Neural cell (in vitro differentiated cells): ENCODE results near the gene MRPL14. TPM values are rescaled to one million over a fixed set of nuclear protein-coding genes. Genes with fewer than 3 reads are reported as not detected.

Experiments
- H2AFZ ChIP-seq: fragments of 200-600, 300-800 bp; sonication (generic), shearing (Covaris generic); 2 replicates; pipeline ENCODE4 v1.6.0; 2014; ENCODE audit warnings: low read depth, mild to moderate bottlenecking, antibody characterized with exemption, low read length, moderate library complexity
- H3F3A ChIP-seq: fragments of 200-600 bp; shearing (Covaris generic); 2 replicates; pipeline ENCODE4 v1.6.1; 2016; ENCODE audit warnings: mild to moderate bottlenecking, moderate library complexity, mixed read lengths, antibody characterized with exemption, low read length; ENCODE audit not compliant: insufficient read depth, poor library complexity, severe bottlenecking
- H3K27ac ChIP-seq: fragments of 200-600, 300-800 bp; sonication (generic), shearing (Covaris generic); 2 replicates; pipeline ENCODE4 v1.5.1; 2014; ENCODE audit warnings: mild to moderate bottlenecking, low read length, moderate library complexity
- H3K27me3 ChIP-seq: fragments of 300-800, 200-600 bp; sonication (generic), shearing (Covaris generic); 2 replicates; pipeline ENCODE4 v1.6.0; 2014; ENCODE audit warnings: mild to moderate bottlenecking, low read depth, low read length, moderate library complexity; ENCODE audit not compliant: insufficient read depth
- H3K36me3 ChIP-seq: fragments of 300-800, 200-600 bp; sonication (generic), shearing (Covaris generic); 2 replicates; pipeline ENCODE4 v1.5.1; 2014; ENCODE audit warnings: mild to moderate bottlenecking, antibody characterized with exemption, low read length, moderate library complexity; ENCODE audit not compliant: insufficient read depth
- H3K4me2 ChIP-seq: fragments of 300-800, 200-600 bp; sonication (generic), shearing (Covaris generic); 2 replicates; pipeline ENCODE4 v1.6.0; 2014; ENCODE audit warnings: mild to moderate bottlenecking, low read length
- H3K4me3 ChIP-seq: fragments of 300-800, 200-600 bp; sonication (generic), shearing (Covaris generic); 2 replicates; pipeline ENCODE4 v1.5.1; 2014; ENCODE audit warnings: mild to moderate bottlenecking, low read length, moderate library complexity
- H3K79me2 ChIP-seq: fragments of 200-600 bp; shearing (Covaris generic); replicated peaks from 2 replicates; pipeline ENCODE4 v1.6.0; 2014; ENCODE audit warnings: mild to moderate bottlenecking, low read length, moderate library complexity; ENCODE audit not compliant: insufficient read depth
- H3K9ac ChIP-seq: fragments of 300-800, 200-600 bp; sonication (generic), shearing (Covaris generic); 2 replicates; pipeline ENCODE4 v1.6.1; 2016; ENCODE audit warnings: mild to moderate bottlenecking, low read length, mixed read lengths
- H3K9me2 ChIP-seq: fragments of 200-600 bp; shearing (Covaris generic); 2 replicates; pipeline ENCODE4 v1.6.1; 2016; ENCODE audit warnings: mild to moderate bottlenecking, low read length, mixed read lengths; ENCODE audit not compliant: insufficient read depth
- H3K9me3 ChIP-seq: fragments of 200-600, 300-800 bp; sonication (generic), shearing (Covaris generic); 2 replicates; pipeline ENCODE4 v1.6.1; 2016; ENCODE audit warnings: mild to moderate bottlenecking, mixed run types, low read length, moderate library complexity, mixed read lengths
- H4K20me1 ChIP-seq: fragments of 200-600 bp; shearing (Covaris generic); 2 replicates; pipeline ENCODE4 v1.6.1; 2016; ENCODE audit warnings: mild to moderate bottlenecking, mixed run types; ENCODE audit not compliant: insufficient read depth
- EP300 ChIP-seq: fragments of 450-650 bp; conservative IDR thresholded peaks from 2 replicates; pipeline ENCODE4 v1.6.1; 2014; ENCODE audit warnings: antibody characterized with exemption, mild to moderate bottlenecking, moderate library complexity; ENCODE audit not compliant: poor library complexity, severe bottlenecking
- EZH2 ChIP-seq: fragments of 200-600, 300-800 bp; shearing (Covaris generic), sonication (generic); IDR thresholded peaks from 2 replicates; pipeline ENCODE4 v1.6.1; 2014; ENCODE audit warnings: antibody characterized with exemption, low read length, borderline replicate concordance, mild to moderate bottlenecking; ENCODE audit not compliant: insufficient read depth, poor library complexity, severe bottlenecking
- MXI1 ChIP-seq: fragments of 450-650 bp; conservative IDR thresholded peaks from 2 replicates; pipeline ENCODE4 v1.6.1; 2014; ENCODE audit warnings: antibody characterized with exemption, mild to moderate bottlenecking; ENCODE audit not compliant: poor library complexity, severe bottlenecking
- POLR2AphosphoS5 ChIP-seq: IDR thresholded peaks from 2 replicates; pipeline ENCODE4 v1.6.1; 2012
- RAD21 ChIP-seq: fragments of 450-650 bp; conservative IDR thresholded peaks from 2 replicates; pipeline ENCODE4 v1.6.1; 2014; ENCODE audit warnings: antibody characterized with exemption, mild to moderate bottlenecking, moderate library complexity
- REST ChIP-seq: IDR thresholded peaks from 2 replicates; pipeline ENCODE4 v1.6.1; 2012; ENCODE audit warnings: borderline replicate concordance
- SMC3 ChIP-seq: fragments of 450-650 bp; conservative IDR thresholded peaks from 2 replicates; pipeline ENCODE4 v1.6.1; 2014; ENCODE audit warnings: antibody characterized with exemption, mild to moderate bottlenecking, moderate library complexity; ENCODE audit not compliant: poor library complexity
- TAF1 ChIP-seq: IDR thresholded peaks from 2 replicates; pipeline ENCODE4 v1.6.1; 2012; ENCODE audit warnings: low read depth
- polyA plus RNA-seq: library from polyadenylated mRNA; depleted of rRNA; stranded (reverse); fragments of >200 nt; gene quantifications from 2 replicates; pipeline ENCODE4 v1.2.3, GENCODE V29; 2014
- TF ChIP-seq, protein P1 (sequence below): fragments of 450-650 bp; IDR thresholded peaks from 2 replicates; pipeline ENCODE4 v1.5.1; 2014; ENCODE audit warnings: antibody characterized with exemption, mild to moderate bottlenecking, moderate library complexity; ENCODE audit not compliant: poor library complexity, severe bottlenecking

Gene MRPL14
- polyA plus RNA-seq, 1 donor from 2014 or later = 66.4 TPM

- Histone ChIP-seq H4K20me1 (no peaks in the 10 kb centered on the region), H2AFZ (no peak overlapping the region), H3K9ac (no peak overlapping the region), H3K79me2 (no peaks in the 10 kb centered on the region), H3K27me3 (no peaks in the 10 kb centered on the region), H3F3A (no peaks in the 10 kb centered on the region), H3K27ac (no peak overlapping the region), H3K9me2 (no peaks in the 10 kb centered on the region), H3K4me3 (no peak overlapping the region), H3K4me2 (no peak overlapping the region), H3K9me3 (no peaks in the 10 kb centered on the region), H3K36me3 (no peaks in the 10 kb centered on the region)
- TF ChIP-seq REST (no peak), MXI1 (no peak), TAF1 (no peak), POLR2AphosphoS5 (no peak), EP300 (no peak), SMC3 (no peak), RAD21 (no peak), EZH2 (no peak)
- TF ChIP-seq, protein P1, sequence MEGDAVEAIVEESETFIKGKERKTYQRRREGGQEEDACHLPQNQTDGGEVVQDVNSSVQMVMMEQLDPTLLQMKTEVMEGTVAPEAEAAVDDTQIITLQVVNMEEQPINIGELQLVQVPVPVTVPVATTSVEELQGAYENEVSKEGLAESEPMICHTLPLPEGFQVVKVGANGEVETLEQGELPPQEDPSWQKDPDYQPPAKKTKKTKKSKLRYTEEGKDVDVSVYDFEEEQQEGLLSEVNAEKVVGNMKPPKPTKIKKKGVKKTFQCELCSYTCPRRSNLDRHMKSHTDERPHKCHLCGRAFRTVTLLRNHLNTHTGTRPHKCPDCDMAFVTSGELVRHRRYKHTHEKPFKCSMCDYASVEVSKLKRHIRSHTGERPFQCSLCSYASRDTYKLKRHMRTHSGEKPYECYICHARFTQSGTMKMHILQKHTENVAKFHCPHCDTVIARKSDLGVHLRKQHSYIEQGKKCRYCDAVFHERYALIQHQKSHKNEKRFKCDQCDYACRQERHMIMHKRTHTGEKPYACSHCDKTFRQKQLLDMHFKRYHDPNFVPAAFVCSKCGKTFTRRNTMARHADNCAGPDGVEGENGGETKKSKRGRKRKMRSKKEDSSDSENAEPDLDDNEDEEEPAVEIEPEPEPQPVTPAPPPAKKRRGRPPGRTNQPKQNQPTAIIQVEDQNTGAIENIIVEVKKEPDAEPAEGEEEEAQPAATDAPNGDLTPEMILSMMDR = no peak
Measured at GRCh38 chr6:44148306-44148705, 21.1 kb upstream of the MRPL14 start.

- TF ChIP-seq REST = no peak
- TF ChIP-seq EZH2 = no peak
- TF ChIP-seq MXI1 = no peak
- TF ChIP-seq, protein P1 = no peak
- no peak for TF ChIP-seq SMC3
- TF ChIP-seq TAF1 = no peak
- TF ChIP-seq RAD21 = no peak
- TF ChIP-seq POLR2AphosphoS5 = no peak
- TF ChIP-seq EP300 = no peak
- H3K36me3 ChIP-seq = no peaks in the 10 kb centered on the region
- no peaks in the 10 kb centered on the region for H3K9me2 ChIP-seq
- no peak overlapping the region for H2AFZ ChIP-seq
- H3K27ac ChIP-seq = no peak overlapping the region
- H3F3A ChIP-seq = no peaks in the 10 kb centered on the region
- H3K79me2 ChIP-seq = no peaks in the 10 kb centered on the region
- no peak overlapping the region for H3K9ac ChIP-seq
- no peaks in the 10 kb centered on the region for H4K20me1 ChIP-seq
- H3K9me3 ChIP-seq = no peaks in the 10 kb centered on the region
- H3K27me3 ChIP-seq = no peaks in the 10 kb centered on the region
- no peak overlapping the region for H3K4me3 ChIP-seq
- no peak overlapping the region for H3K4me2 ChIP-seq
Measured at GRCh38 chr6:44147256-44147655, 20.0 kb upstream of the MRPL14 start.
